ENCODE measurements around the gene MIEF2. TPM values are rescaled to one million over a fixed set of nuclear protein-coding genes. Genes with fewer than 3 reads are reported as not detected.

Gene MIEF2
- 27.7 and 31.4 TPM in 2 replicates for total RNA-seq (2013; cell fraction: nucleolus; rRNA removed)
- 6.6 and 7.3 TPM in 2 replicates for total RNA-seq (2014; rRNA removed)
- total RNA-seq (2014; rRNA removed; fragmentation: Illumina TruSeq; extraction: Trizol) = 1.6 and 1.7 TPM in 2 replicates
- total RNA-seq (2021) = 8.3 and 8.4 TPM in 2 replicates
- 1.2 TPM for polyA plus RNA-seq (2011; ENCODE audit: low read depth)
- 2.3 and 3.9 TPM in 2 replicates for polyA plus RNA-seq (2011; rRNA removed)
- 9.7 and 10.0 TPM in 2 replicates for polyA plus RNA-seq (2011; cell fraction: cytosol; rRNA removed)
- polyA plus RNA-seq (2011; cell fraction: nucleus; rRNA removed) = 24.2 and 29.4 TPM in 2 replicates
- 6.0 and 9.4 TPM in 2 replicates for polyA plus RNA-seq (2012)
- polyA plus RNA-seq (2014; fragmentation: Illumina TruSeq; extraction: Trizol) = 0.35 and 1.4 TPM in 2 replicates
- under 1 TPM; 0.16 to 0.42 TPM for polyA plus RNA-seq (2014; fragmentation: Nextera tagmentation; extraction: Ambion mirVana)
- 4.2 and 6.1 TPM in 2 replicates for polyA plus RNA-seq (2014; rRNA removed)
- 1 to 10 TPM; 7.1 to 9.2 TPM for polyA plus RNA-seq (2016; fragmentation: Nextera tagmentation; extraction: Ambion mirVana)
- 7.0 and 15.9 TPM in 2 replicates for polyA minus RNA-seq (2011; rRNA and poly(A)+ RNA removed)
- 3.1 and 3.6 TPM in 2 replicates for polyA minus RNA-seq (2011; cell fraction: cytosol; rRNA and poly(A)+ RNA removed)
- polyA minus RNA-seq (2011; cell fraction: nucleus; rRNA and poly(A)+ RNA removed) = 15.2 and 20.4 TPM in 2 replicates
- Bru-seq, nascent RNA = percentile 59 among the genes with signal in this experiment
- percentile 44 among the genes with signal in this experiment for BruChase-seq, experiment 1, labeled RNA remaining after a 6-hour chase
- BruChase-seq, experiment 2, labeled RNA remaining after a 2-hour chase = percentile 53 among the genes with signal in this experiment
- long read RNA-seq, experiment 1, partial matches to known transcripts = 0 of 3 reads
- long read RNA-seq, experiment 1, other reads (novel, unspliced or antisense) = 1 of 3 reads
- long read RNA-seq, experiment 2, partial matches to known transcripts = 0 of 4 reads
- long read RNA-seq, experiment 2, other reads (novel, unspliced or antisense) = 2 of 4 reads

- under 1% methylated on average over 63 of the region's 72 CpGs for WGBS (ENCODE audit: insufficient coverage, insufficient replicate concordance, low lambda C conversion rate, missing lambda C conversion rate)
- SMC1A ChIA-PET (ENCODE audit: uncharacterized antibody, unreplicated experiment) = interaction anchor here (0.9 kb wide), 1 partner anchor 78 kb away, joined by 3 read pairs; no protein-coding TSS in a partner anchor
- TF ChIP-seq ATF2 (IDR thresholded peaks at IDR 0.05; ENCODE audit: low read length) = no peak
- TF ChIP-seq IRF3 (IDR thresholded peaks at IDR 0.05) = peak; percentile 69
- no peak for TF ChIP-seq ZBTB4 (CRISPR knock-in tag; IDR thresholded peaks at IDR 0.05)
- TF ChIP-seq MXI1 (IDR thresholded peaks at IDR 0.05; ENCODE audit: low read depth, low read length) = no peak; the same call in 1 of the 2 replicates
- TF ChIP-seq BCLAF1 (IDR thresholded peaks at IDR 0.05) = no peak
These were observed at the start of gene MIEF2 for GRCh38 chr17:18260332-18261145. Gene MIEF2, plus strand, starts transcription at chr17:18260662. Its CDS starts 2,059 bp downstream, at chr17:18262721.

More at GRCh38 chr17:18260332-18261145, at the start of gene MIEF2:
- ATAC-seq = peak; percentile 90
- Histone ChIP-seq H3K27me3 (replicated peaks in 1 of 2; ENCODE audit: control insufficient read depth in 2 of 2, insufficient read depth in 2 of 2, low read length in 1 of 2) (no peaks in the 10 kb centered on the region), H3K4me3 (peak within 1 kb of the TSS; percentile 91), H3K79me2 (ENCODE audit: control insufficient read depth, insufficient read depth, low read length) (peaks cover 14% of the 10 kb centered on the region), H4K20me1 (ENCODE audit: control insufficient read depth, insufficient read depth) (no peaks in the 10 kb centered on the region), H3K4me1 (ENCODE audit: control insufficient read depth, insufficient read depth, low read length) (peaks cover 21% of the 10 kb centered on the region), H3K27ac (ENCODE audit: control insufficient read depth, insufficient read depth) (peak within 1 kb of the TSS; percentile 82), H3K9me3 (replicated peaks; ENCODE audit: control insufficient read depth, insufficient read depth, low read length) (no peaks in the 10 kb centered on the region), H3K4me2 (ENCODE audit: control insufficient read depth, insufficient read depth) (peak within 1 kb of the TSS; percentile 95), H3K36me3 (ENCODE audit: control insufficient read depth in 2 of 2, insufficient read depth in 2 of 2, low read length in 1 of 2) (peaks cover 4 to 6% of the 10 kb centered on the region in 2 experiments; a peak in 3 of 4 replicates), H2AFZ (ENCODE audit: control insufficient read depth, low read depth, low read length) (peak within 1 kb of the TSS; percentile 96), H3K9ac (ENCODE audit: control insufficient read depth, insufficient read depth, low read length) (peak within 1 kb of the TSS; percentile 79)
- in situ Hi-C loops (cut with MboI) = no loop called here
- peak; percentile 80 for DNase-seq (ENCODE audit: low read depth, low spot score)
- POLR2A ChIA-PET = interaction anchor here (0.5 to 1.7 kb wide), 2 partner anchors 54 to 100 kb away, joined by 3 to 5 read pairs; partner anchors contain the start of genes SMCR8 and TOP3A
- TSS peak; percentile 70 for BruUV-seq (replicated peaks)
- FAIRE-seq = peak; percentile 96
- intact Hi-C loops (cut with micrococcal nuclease; ENCODE audit: unreplicated experiment) = loop anchor here (2.0 kb wide), 2 partner anchors 34 to 54 kb away; partner anchors contain the start of genes SMCR8 and TOP3A
- RAD21 ChIA-PET (ENCODE audit: unreplicated experiment) = interaction anchor here (1.5 kb wide), 1 partner anchor 54 kb away, joined by 3 read pairs; the partner anchor contains the start of gene TOP3A
- CTCF ChIA-PET = interaction anchor here (1.4 kb wide), 1 partner anchor 82 kb away, joined by 3 read pairs; no protein-coding TSS in a partner anchor

Data from GM12878 (cell line).